ENCODE data around the gene TSPAN8.

DNA sequence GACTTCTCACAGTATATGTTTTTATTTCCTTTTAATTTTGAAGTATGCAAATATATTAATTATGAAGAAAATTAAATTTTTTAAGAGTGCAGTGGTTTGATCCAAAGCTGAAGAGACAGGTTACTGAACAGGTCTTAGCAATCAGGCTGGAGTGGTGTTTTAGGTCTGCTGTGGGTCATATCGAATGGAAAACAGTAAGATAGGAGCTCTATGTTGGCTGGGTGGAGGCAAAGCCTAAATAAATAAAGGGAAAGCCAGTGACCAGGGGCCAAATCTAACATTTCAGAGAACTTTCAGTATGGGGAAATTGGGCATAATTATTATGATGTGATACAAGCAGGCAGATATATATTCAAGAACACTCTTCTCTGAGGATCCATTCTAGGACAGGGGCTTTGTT is 12.7 kb upstream of the TSPAN8 start:
- TF ChIP-seq, protein P1, sequence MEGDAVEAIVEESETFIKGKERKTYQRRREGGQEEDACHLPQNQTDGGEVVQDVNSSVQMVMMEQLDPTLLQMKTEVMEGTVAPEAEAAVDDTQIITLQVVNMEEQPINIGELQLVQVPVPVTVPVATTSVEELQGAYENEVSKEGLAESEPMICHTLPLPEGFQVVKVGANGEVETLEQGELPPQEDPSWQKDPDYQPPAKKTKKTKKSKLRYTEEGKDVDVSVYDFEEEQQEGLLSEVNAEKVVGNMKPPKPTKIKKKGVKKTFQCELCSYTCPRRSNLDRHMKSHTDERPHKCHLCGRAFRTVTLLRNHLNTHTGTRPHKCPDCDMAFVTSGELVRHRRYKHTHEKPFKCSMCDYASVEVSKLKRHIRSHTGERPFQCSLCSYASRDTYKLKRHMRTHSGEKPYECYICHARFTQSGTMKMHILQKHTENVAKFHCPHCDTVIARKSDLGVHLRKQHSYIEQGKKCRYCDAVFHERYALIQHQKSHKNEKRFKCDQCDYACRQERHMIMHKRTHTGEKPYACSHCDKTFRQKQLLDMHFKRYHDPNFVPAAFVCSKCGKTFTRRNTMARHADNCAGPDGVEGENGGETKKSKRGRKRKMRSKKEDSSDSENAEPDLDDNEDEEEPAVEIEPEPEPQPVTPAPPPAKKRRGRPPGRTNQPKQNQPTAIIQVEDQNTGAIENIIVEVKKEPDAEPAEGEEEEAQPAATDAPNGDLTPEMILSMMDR (IDR thresholded peaks at IDR 0.05): no peak
- no peak for TF ChIP-seq ZFX (IDR thresholded peaks at IDR 0.05; ENCODE audit: borderline replicate concordance)

Data from 22Rv1 (cell line).